Measurements from ENCODE around the gene RPS10. TPM values are rescaled to one million over a fixed set of nuclear protein-coding genes. Genes with fewer than 3 reads are reported as not detected.

The RPS10 gene
- polyA plus RNA-seq (2012; ENCODE audit: missing spikeins): 4,762 TPM

DNA sequence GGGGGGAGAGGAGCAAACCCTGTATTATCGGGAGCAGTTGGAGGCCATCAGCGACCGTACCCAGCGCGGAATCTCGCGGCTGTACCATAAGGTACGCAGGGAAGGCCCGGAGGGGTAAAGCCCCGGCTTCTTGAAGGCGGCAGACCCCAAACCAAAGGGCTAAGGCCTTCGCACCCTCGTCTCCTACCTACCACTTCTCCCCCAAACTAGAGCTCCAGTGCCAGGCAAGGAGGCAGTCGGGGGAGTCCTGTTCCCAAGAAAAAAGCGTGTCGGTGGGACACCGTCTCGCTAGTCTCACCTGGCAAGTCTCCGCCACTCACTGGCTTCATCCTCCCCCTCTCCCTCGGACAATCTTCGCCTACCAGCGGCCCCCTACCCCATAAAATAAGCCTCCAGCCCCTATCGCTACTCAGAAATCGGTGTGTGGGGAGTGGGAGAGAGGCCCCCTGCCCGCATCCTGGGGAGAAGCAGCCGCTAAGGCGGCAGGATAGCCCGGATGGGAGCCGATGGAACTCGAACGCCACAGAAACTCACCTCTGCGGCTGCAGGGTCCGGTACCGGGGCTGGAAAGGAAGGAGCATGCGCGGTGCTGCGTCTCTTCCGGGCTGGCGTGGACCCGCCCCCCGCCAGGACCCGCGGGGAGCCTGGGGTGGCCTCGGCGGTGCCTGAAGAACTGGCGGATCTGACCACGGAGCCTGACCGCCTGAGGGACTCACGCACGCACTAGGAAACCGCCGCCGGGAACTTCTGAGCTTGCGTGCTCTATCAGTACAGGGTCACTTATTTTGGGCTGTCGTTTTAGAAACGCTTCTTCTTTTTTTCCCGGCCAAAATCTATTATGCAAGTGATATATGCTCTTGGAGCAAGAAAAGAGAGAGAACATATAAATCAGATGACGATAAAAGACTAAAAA lies at the start of gene RPS10:
Gene RPS10 (minus strand): TSS at position 572 of the 913 bp plus-strand sequence. CDS start 848 bp downstream, outside the sequence.
- peak; percentile 76 for FAIRE-seq

DNA sequence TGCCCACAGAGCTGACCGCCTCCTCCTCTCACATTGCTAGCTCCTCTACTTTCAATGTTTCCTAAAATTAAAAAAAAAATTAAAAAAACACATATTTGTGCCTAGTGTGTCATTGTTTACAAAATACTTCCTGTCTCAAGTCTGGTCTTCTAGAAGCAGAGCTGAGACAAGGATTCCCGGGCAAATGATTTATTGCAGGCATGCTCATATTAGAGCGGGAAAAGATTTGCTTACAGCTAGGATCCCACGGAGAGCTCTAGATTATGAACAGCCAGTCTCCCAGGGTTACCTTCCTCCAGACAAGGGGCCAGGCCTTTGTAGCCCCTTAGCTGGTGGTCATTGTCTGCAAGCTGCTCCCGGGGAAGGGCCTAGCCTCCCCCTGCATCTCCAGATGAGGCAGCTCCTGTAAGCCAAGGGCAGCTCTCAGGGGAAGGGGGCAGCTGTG lies 49.4 kb upstream of the RPS10 start:
- no peak for FAIRE-seq
- no peak for TF ChIP-seq POLR2A (IDR thresholded peaks at IDR 0.05; ENCODE audit: low read depth, low read length)
- TF ChIP-seq TAF1 (IDR thresholded peaks at IDR 0.05; ENCODE audit: borderline replicate concordance, low read depth, low read length): no peak
- no peak for TF ChIP-seq POLR2AphosphoS5 (IDR thresholded peaks at IDR 0.05; ENCODE audit: low read depth, low read length)
- DNase-seq (ENCODE audit: insufficient read length): no peak

More for the DNA sequence above, at the start of gene RPS10:
- DNase-seq (ENCODE audit: insufficient read length): peak; percentile 93
- peak; percentile 97 for TF ChIP-seq POLR2A (IDR thresholded peaks at IDR 0.05; ENCODE audit: low read depth, low read length)
- TF ChIP-seq TAF1 (IDR thresholded peaks at IDR 0.05; ENCODE audit: borderline replicate concordance, low read depth, low read length): peak; percentile 98
- TF ChIP-seq POLR2AphosphoS5 (IDR thresholded peaks at IDR 0.05; ENCODE audit: low read depth, low read length): peak; percentile 94

DNA sequence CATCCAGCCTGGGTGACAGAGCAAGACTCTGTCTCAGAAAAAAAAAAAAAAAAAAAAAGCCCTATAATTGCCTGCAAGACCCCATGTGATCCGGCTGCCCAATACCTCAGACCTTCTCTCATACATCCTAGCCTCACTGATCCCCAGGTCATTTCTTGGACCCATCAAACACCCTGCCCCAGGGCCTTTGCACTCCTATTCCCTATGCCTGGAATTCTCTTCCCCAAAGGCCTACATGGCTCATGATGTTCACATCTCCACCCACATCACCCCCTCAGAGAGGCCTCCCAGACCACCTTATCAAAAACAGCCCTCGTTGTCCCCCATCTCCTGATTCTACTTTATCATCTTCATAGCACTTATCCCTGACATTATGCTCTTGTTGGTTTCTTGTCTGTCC lies 48.9 kb upstream of the RPS10 start:
- FAIRE-seq (no peak), DNase-seq (ENCODE audit: insufficient read length) (no peak)
- no peak for TF ChIP-seq POLR2AphosphoS5 (IDR thresholded peaks at IDR 0.05; ENCODE audit: low read depth, low read length)
- TF ChIP-seq TAF1 (IDR thresholded peaks at IDR 0.05; ENCODE audit: borderline replicate concordance, low read depth, low read length): no peak
- TF ChIP-seq POLR2A (IDR thresholded peaks at IDR 0.05; ENCODE audit: low read depth, low read length): no peak

GRCh38 chr6:34473967-34474366 lies 48.1 kb upstream of the RPS10 start:
- TF ChIP-seq POLR2A (IDR thresholded peaks at IDR 0.05; ENCODE audit: low read depth, low read length) (no peak), POLR2AphosphoS5 (IDR thresholded peaks at IDR 0.05; ENCODE audit: low read depth, low read length) (no peak), TAF1 (IDR thresholded peaks at IDR 0.05; ENCODE audit: borderline replicate concordance, low read depth, low read length) (no peak)
- no peak for FAIRE-seq
- no peak for DNase-seq (ENCODE audit: insufficient read length)

DNA sequence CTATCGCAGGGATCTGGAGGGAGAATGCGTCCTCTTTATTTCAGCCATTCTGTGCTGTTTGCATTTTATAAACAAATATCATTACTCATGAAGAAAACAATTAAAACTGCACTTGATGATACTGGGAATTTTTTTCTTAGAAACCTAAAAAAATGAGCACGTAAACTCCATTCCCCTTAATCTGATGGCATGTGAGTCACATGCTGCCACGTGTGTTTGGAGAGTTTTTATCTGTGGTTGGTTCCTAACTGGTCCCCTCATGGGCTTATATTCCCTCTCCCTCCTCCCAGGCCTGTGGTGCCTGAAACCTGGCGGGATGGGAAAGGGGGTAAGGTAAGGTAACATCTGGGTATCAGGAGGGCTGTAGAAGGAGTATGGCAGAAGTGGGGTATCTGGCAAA lies 46.6 kb upstream of the RPS10 start:
- TF ChIP-seq POLR2A (IDR thresholded peaks at IDR 0.05; ENCODE audit: low read depth, low read length): no peak
- FAIRE-seq (no peak), DNase-seq (ENCODE audit: insufficient read length) (no peak)

DNA sequence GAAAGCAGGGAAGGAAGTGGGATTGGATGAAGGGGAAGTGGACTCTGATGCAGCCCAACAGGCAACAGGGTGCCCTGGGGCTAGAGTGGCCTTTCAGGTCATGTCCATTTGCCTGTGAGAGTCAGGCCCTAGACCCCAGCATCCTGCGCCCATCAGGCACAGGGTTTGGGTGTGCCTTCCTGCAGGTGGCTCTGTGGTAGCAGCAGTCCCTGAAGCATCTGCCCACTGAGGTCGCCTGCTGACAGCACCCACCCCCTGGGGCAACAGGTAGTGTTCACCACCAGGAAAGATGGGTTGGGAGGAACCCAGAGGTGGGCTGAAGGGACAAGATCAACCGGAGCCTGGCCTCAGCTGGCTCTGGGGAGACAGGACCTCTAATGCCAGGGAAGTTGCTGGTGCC lies 43.6 kb upstream of the RPS10 start:
- no peak for FAIRE-seq
- no peak for DNase-seq (ENCODE audit: insufficient read length)
- TF ChIP-seq TAF1 (IDR thresholded peaks at IDR 0.05; ENCODE audit: borderline replicate concordance, low read depth, low read length): no peak
- TF ChIP-seq POLR2A (IDR thresholded peaks at IDR 0.05; ENCODE audit: low read depth, low read length): no peak

GRCh38 chr6:34468378-34468892 lies 42.6 kb upstream of the RPS10 start:
- FAIRE-seq (peak; percentile 78), DNase-seq (ENCODE audit: insufficient read length) (no peak)
- TF ChIP-seq POLR2AphosphoS5 (IDR thresholded peaks at IDR 0.05; ENCODE audit: low read depth, low read length) (no peak), POLR2A (IDR thresholded peaks at IDR 0.05; ENCODE audit: low read depth, low read length) (no peak), TAF1 (IDR thresholded peaks at IDR 0.05; ENCODE audit: borderline replicate concordance, low read depth, low read length) (no peak)

- DNase-seq (ENCODE audit: insufficient read length) (no peak), FAIRE-seq (no peak)
- TF ChIP-seq POLR2AphosphoS5 (IDR thresholded peaks at IDR 0.05; ENCODE audit: low read depth, low read length): no peak
- TF ChIP-seq POLR2A (IDR thresholded peaks at IDR 0.05; ENCODE audit: low read depth, low read length): no peak
- no peak for TF ChIP-seq TAF1 (IDR thresholded peaks at IDR 0.05; ENCODE audit: borderline replicate concordance, low read depth, low read length)
Measured at GRCh38 chr6:34466242-34467185, 40.6 kb upstream of the RPS10 start.

DNA sequence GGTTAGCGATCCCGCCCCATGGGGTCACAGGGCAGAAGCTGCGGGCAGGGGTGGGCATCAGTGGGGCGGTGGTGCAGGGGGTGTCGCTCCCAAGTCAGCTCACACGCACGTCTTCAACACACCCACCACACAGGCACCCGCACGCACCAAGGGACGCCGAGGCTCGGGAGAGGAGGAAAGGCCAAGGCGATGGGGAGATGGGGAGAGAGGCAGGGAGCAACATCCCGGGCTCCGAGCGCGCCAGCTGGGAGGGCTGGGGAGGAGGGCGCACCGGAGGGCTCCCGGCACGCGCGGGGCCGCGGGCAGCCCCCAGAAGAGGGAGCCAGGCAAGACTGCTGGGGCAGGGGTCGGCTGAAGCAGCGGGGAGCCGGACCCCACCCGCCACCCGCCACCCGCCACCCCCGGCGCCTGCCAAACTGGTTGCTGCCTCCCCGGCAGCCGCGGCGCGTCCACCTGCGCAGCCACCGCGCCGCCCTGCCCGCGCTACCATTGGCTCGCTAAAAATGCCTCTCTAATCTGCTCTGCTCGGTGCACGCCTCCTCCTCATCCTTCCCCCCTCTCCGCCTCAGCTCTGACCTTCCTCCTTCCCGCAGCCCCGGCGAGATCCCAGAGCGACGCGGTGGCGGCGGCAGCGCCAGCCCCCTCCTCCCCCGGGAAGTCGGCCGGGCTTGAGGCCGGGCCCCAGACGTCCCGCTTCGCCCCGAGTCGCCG lies 39.8 kb upstream of the RPS10 start, which contains the start of gene PACSIN1:
Gene PACSIN1 (plus strand): TSS at position 546 of the 711 bp plus-strand sequence. CDS start 60,230 bp downstream, outside the sequence.
- DNase-seq (ENCODE audit: insufficient read length): peak; percentile 57
- no peak for FAIRE-seq

DNA sequence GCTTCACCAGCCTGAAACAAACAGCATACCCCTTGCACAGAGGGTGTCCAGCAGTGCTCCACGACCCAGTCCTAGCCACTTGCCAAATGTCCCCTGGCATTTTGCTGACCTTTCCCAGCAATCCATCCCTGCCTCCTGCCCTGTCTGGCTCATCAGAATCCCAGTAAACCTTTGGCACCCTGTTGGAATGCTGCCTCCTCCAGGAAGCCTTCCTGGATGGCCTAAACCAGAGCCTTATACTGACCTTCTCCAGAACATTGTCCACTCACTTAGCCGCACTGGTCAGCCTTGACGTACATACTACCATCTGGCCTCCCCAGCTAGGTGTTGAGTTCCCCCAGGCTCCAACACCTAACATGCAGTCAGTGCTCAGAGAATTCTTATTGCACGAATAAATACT lies 38.0 kb upstream of the RPS10 start:
- no peak for TF ChIP-seq POLR2AphosphoS5 (IDR thresholded peaks at IDR 0.05; ENCODE audit: low read depth, low read length)
- TF ChIP-seq POLR2A (IDR thresholded peaks at IDR 0.05; ENCODE audit: low read depth, low read length): no peak
- TF ChIP-seq TAF1 (IDR thresholded peaks at IDR 0.05; ENCODE audit: borderline replicate concordance, low read depth, low read length): no peak
- FAIRE-seq: no peak
- DNase-seq (ENCODE audit: insufficient read length): no peak

More for the DNA sequence above, 39.8 kb upstream of the RPS10 start, which contains the start of gene PACSIN1:
- TF ChIP-seq TAF1 (IDR thresholded peaks at IDR 0.05; ENCODE audit: borderline replicate concordance, low read depth, low read length) (no peak), POLR2A (IDR thresholded peaks at IDR 0.05; ENCODE audit: low read depth, low read length) (no peak), POLR2AphosphoS5 (IDR thresholded peaks at IDR 0.05; ENCODE audit: low read depth, low read length) (no peak)
